Right lobe of liver (tissue), 4 donors: ENCODE results near the gene ZNF827.

Experiments used
- CTCF ChIP-seq, 4 donors: fragments of 200-600 bp in 3 of 4; fragments of 450-650 bp in 1 of 4; IDR thresholded peaks; one replicate each; pipeline versions ENCODE4 v1.5.1 to v1.8.0; 2016 to 2022; ENCODE audit warnings: antibody characterized with exemption in 4 of 4, mild to moderate bottlenecking in 2 of 4
- POLR2A ChIP-seq: fragments of 450-650 bp; IDR thresholded peaks from one replicate; pipeline ENCODE4 v1.6.1; 2017; ENCODE audit warnings: antibody characterized with exemption, mild to moderate bottlenecking
- donor health status: DM: no; HTN: no; CAD: no.
- donor health status: DM: no; HTN: no; CAD: no.
- donor health status: DM: no; HTN: yes; CAD: no.

GRCh38 chr4:145938618-145939440, at the start of gene ZNF827:
- TF ChIP-seq CTCF (IDR thresholded peaks at IDR 0.05) (no peak), POLR2A (no peak)
